ENCODE results near the gene KDSR. TPM values are rescaled to one million over a fixed set of nuclear protein-coding genes. Genes with fewer than 3 reads are reported as not detected.

KDSR gene
- polyA plus RNA-seq, 3 donors, result 9.6 to 38.5 (median 29.9) TPM

GRCh38 chr18:63312019-63312409 lies 55.0 kb downstream of the KDSR start:
- H3K9ac ChIP-seq (ENCODE audit: insufficient read depth, low read length, poor library complexity, severe bottlenecking), result no peak overlapping the region
- no peak overlapping the region for H3K27ac ChIP-seq (ENCODE audit: low read depth in 1 of 2, low read length in 2 of 2)
- no CpG with 5 or more reads among the region's 3 CpGs for WGBS (ENCODE audit: insufficient coverage)
- peak overlapping the region in 1 of 7 donors; percentile 56 for H3K27ac Mint-ChIP-seq
- no peaks in the 10 kb centered on the region for H3K9me3 Mint-ChIP-seq
- no peak overlapping the region for H3K4me3 Mint-ChIP-seq
- peaks cover 6 to 9% of the 10 kb centered on the region in 2 donors for H3K36me3 Mint-ChIP-seq
- DNase-seq, result no peak
- H3K4me3 ChIP-seq (replicated peaks in 1 of 3; ENCODE audit: low read depth in 2 of 3, low read length in 3 of 3), result no peak overlapping the region
- H3K36me3 ChIP-seq (replicated peaks in 1 of 2; ENCODE audit: control insufficient read depth in 1 of 2, insufficient read depth in 2 of 2, low read length in 2 of 2), result no peaks in the 10 kb centered on the region
- H3K4me2 ChIP-seq (replicated peaks; ENCODE audit: extremely low read depth, low read length, poor library complexity, severe bottlenecking), result no peak overlapping the region
- peaks cover 6 to 13% of the 10 kb centered on the region in 2 donors for H3K4me1 ChIP-seq (ENCODE audit: control insufficient read depth in 1 of 2, insufficient read depth in 2 of 2, low read length in 2 of 2)
- peaks cover 87% of the 10 kb centered on the region for H3K79me2 ChIP-seq (ENCODE audit: insufficient read depth, low read length)
- H3K27me3 Mint-ChIP-seq (ENCODE audit: low read depth in 3 of 3), result peaks cover 0 to 4% (median 2%) of the 10 kb centered on the region in 3 donors
- no peaks in the 10 kb centered on the region for H4K20me1 ChIP-seq (ENCODE audit: insufficient read depth, low read length)
- no peaks in the 10 kb centered on the region for H3K9me3 ChIP-seq (replicated peaks in 1 of 2; ENCODE audit: control insufficient read depth in 1 of 2, insufficient read depth in 1 of 2, low read length in 2 of 2)
- no peaks in the 10 kb centered on the region for H3K27me3 ChIP-seq (ENCODE audit: control insufficient read depth in 2 of 2, insufficient read depth in 2 of 2, low read length in 2 of 2)
- no peak overlapping the region for H2AFZ ChIP-seq (ENCODE audit: insufficient read depth, low read depth, low read length, poor library complexity, severe bottlenecking)
- peaks cover 32% of the 10 kb centered on the region for H3K4me1 Mint-ChIP-seq
- intact Hi-C loops (cut with micrococcal nuclease), result no loop called here
- TF ChIP-seq, protein P1, sequence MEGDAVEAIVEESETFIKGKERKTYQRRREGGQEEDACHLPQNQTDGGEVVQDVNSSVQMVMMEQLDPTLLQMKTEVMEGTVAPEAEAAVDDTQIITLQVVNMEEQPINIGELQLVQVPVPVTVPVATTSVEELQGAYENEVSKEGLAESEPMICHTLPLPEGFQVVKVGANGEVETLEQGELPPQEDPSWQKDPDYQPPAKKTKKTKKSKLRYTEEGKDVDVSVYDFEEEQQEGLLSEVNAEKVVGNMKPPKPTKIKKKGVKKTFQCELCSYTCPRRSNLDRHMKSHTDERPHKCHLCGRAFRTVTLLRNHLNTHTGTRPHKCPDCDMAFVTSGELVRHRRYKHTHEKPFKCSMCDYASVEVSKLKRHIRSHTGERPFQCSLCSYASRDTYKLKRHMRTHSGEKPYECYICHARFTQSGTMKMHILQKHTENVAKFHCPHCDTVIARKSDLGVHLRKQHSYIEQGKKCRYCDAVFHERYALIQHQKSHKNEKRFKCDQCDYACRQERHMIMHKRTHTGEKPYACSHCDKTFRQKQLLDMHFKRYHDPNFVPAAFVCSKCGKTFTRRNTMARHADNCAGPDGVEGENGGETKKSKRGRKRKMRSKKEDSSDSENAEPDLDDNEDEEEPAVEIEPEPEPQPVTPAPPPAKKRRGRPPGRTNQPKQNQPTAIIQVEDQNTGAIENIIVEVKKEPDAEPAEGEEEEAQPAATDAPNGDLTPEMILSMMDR (IDR thresholded peaks at IDR 0.05), result no peak

DNA sequence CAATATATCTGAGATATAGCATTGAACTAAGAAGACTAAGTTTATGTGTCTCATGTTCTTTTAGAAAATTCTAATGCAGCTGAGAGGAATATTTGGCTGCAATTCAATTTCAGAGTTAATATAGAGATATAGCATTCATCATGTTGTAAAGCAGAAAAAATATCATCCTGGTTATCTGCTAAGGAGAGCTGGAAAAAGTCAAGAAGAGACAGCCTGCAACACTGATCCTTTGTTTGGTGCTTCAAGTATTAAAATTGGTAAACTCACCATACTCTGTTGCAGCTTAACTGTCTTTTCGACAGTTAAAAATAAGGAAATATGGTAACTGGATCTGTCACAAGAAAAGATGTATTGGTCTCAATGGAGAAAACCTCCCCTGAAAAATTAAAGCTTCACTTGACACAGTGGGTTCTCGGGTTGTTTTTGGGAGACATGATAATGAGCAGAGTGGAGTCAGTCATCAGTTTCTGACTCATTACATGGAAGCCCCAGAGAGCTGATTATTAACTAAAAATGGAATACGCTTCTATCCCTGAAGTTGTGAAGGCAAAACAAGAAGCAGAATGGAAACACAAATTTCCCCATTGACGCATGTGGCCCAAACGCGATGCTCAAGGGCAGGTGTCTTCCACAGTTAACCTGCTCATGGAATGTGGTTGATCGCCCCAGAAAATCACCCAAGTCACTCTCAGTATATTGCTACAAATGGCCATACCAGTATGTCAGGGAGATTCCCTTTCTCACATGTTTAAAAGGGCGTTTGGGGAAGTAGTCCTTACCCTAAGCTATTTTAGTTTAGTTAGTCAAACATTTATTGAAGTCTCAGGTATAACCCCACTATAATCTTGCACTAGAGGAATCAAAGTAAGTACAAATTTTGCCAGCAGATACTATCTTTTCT lies 55.6 kb downstream of the KDSR start:
- H3K4me3 Mint-ChIP-seq, result no peak overlapping the region
- H3K79me2 ChIP-seq (ENCODE audit: insufficient read depth, low read length), result peaks cover 86% of the 10 kb centered on the region
- 100% methylated on average over 1 of the region's 8 CpGs for WGBS (ENCODE audit: insufficient coverage)
- H3K4me1 Mint-ChIP-seq, result peaks cover 33% of the 10 kb centered on the region
- no peaks in the 10 kb centered on the region for H3K9me3 ChIP-seq (replicated peaks in 1 of 2; ENCODE audit: control insufficient read depth in 1 of 2, insufficient read depth in 1 of 2, low read length in 2 of 2)
- no peaks in the 10 kb centered on the region for H3K36me3 ChIP-seq (replicated peaks in 1 of 2; ENCODE audit: control insufficient read depth in 1 of 2, insufficient read depth in 2 of 2, low read length in 2 of 2)
- H4K20me1 ChIP-seq (ENCODE audit: insufficient read depth, low read length), result no peaks in the 10 kb centered on the region
- H3K9me3 Mint-ChIP-seq, result no peaks in the 10 kb centered on the region
- no peaks in the 10 kb centered on the region for H3K27me3 ChIP-seq (ENCODE audit: control insufficient read depth in 2 of 2, insufficient read depth in 2 of 2, low read length in 2 of 2)
- H3K27ac Mint-ChIP-seq, result peak overlapping the region in 2 of 7 donors; percentile 14 to 72
- peak in 2 of 3 donors; percentile 8 to 42 for DNase-seq
- TF ChIP-seq, protein P1 (IDR thresholded peaks at IDR 0.05), result no peak
- peaks cover 5 to 13% of the 10 kb centered on the region in 2 donors for H3K4me1 ChIP-seq (ENCODE audit: control insufficient read depth in 1 of 2, insufficient read depth in 2 of 2, low read length in 2 of 2)
- H3K4me3 ChIP-seq (replicated peaks in 1 of 3; ENCODE audit: low read depth in 2 of 3, low read length in 3 of 3), result no peak overlapping the region
- no peak overlapping the region for H3K4me2 ChIP-seq (replicated peaks; ENCODE audit: extremely low read depth, low read length, poor library complexity, severe bottlenecking)
- H3K27me3 Mint-ChIP-seq (ENCODE audit: low read depth in 3 of 3), result peaks cover 0 to 4% (median 2%) of the 10 kb centered on the region in 3 donors
- H3K27ac ChIP-seq (ENCODE audit: low read depth in 1 of 2, low read length in 2 of 2), result no peak overlapping the region
- H2AFZ ChIP-seq (ENCODE audit: insufficient read depth, low read depth, low read length, poor library complexity, severe bottlenecking), result no peak overlapping the region
- no peak overlapping the region for H3K9ac ChIP-seq (ENCODE audit: insufficient read depth, low read length, poor library complexity, severe bottlenecking)
- H3K36me3 Mint-ChIP-seq, result peaks cover 6 to 9% of the 10 kb centered on the region in 2 donors
- intact Hi-C loops (cut with micrococcal nuclease), result no loop called here

Data from CD14-positive monocyte (primary cell).